Skeletal muscle tissue (tissue), 4 donors: ENCODE results near the gene TIMM17B. TPM values are rescaled to one million over a fixed set of nuclear protein-coding genes. Genes with fewer than 3 reads are reported as not detected.
"Not testable (repeated sequence)": the region's sequence is repeated elsewhere in the genome, so short reads cannot be mapped to it uniquely, and the experiment has no call there.

Experiments used
- H3K27ac ChIP-seq: one replicate; pipeline ENCODE4 v1.7.0; 2013; ENCODE audit warnings: mild to moderate bottlenecking, low read depth, low read length, inconsistent platforms
- H3K27me3 ChIP-seq, 3 donors: one replicate each; pipeline ENCODE4 v1.7.0; 2013; ENCODE audit warnings: low read length in 3 of 3; ENCODE audit not compliant: control insufficient read depth in 3 of 3, insufficient read depth in 3 of 3
- H3K36me3 ChIP-seq, 3 donors: one replicate each; pipeline ENCODE4 v1.7.0; 2013; ENCODE audit warnings: low read length in 3 of 3; ENCODE audit not compliant: control insufficient read depth in 3 of 3, insufficient read depth in 3 of 3
- H3K4me1 ChIP-seq, 3 donors: one replicate each; pipeline ENCODE4 v1.7.0; 2013; ENCODE audit warnings: low read length in 3 of 3, mild to moderate bottlenecking in 3 of 3; ENCODE audit not compliant: control insufficient read depth in 3 of 3, insufficient read depth in 3 of 3
- H3K4me3 ChIP-seq, 3 donors: one replicate each; pipeline ENCODE4 v1.7.0; 2013; ENCODE audit warnings: low read length in 3 of 3
- H3K9ac ChIP-seq, 3 donors: one replicate each; pipeline ENCODE4 v1.7.0; 2013; ENCODE audit warnings: low read length in 3 of 3, mild to moderate bottlenecking in 3 of 3, moderate library complexity in 2 of 3, low read depth in 1 of 3
- H3K9me3 ChIP-seq, 3 donors: one replicate each; pipeline ENCODE4 v1.7.0; 2013; ENCODE audit warnings: low read length in 3 of 3; ENCODE audit not compliant: control insufficient read depth in 3 of 3
- total RNA-seq: library from RNA; depleted of rRNA; stranded (reverse); fragments of >200 nt; gene quantifications from one replicate; pipeline ENCODE4 v1.2.3, GENCODE V29; 2014
- donor health status: Osteomylitis.

TIMM17B gene
- total RNA-seq, 1 donor from 2014 or later: 25.1 TPM

DNA sequence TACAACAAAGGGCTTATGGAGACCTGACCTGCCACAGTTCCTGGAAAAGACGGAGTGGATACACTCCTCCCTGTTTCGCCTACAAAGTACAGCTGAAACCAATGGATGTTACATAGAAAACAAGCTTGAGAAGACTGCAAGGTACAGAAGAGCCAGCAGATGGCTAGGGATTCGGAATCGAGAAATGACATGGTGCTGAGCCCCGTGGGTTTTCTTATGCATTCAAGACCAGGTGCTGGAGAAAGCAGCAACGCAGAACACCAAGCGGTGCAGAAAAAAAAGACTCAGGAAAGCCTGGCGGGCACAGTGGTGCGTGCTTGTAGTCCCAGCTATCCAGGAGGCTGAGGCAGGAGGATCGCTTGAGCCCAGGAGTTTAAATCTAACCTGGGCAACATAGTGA is 13.8 kb downstream of the TIMM17B start:
- no peaks in the 10 kb centered on the region for H3K9me3 ChIP-seq
- H3K4me1 ChIP-seq: no peaks in the 10 kb centered on the region
- H3K27ac ChIP-seq: no peak overlapping the region
- no peaks in the 10 kb centered on the region for H3K27me3 ChIP-seq
- no peak overlapping the region for H3K9ac ChIP-seq
- no peak overlapping the region for H3K4me3 ChIP-seq
- no peaks in the 10 kb centered on the region for H3K36me3 ChIP-seq

DNA sequence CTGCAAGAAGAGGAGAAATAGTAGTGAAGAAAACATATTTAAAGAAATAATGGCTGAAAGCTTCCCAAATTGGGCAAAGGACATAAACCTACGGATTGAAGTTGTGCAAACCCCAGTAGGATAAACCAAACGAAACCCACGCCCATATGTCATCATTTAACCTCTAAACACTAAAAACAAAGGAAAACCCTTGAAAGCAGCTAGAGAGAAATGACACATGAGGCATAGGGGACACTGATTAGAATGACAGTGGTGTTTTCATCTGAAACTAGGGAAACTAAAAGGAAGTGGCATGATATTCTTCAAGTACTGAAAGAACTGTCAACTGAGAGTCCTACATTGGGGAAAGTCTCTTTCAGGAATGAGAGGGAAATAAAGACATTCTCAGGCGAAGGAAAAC is 20.6 kb downstream of the TIMM17B start:
- H3K9ac ChIP-seq, H3K9me3 ChIP-seq, H3K4me1 ChIP-seq, H3K27me3 ChIP-seq, H3K4me3 ChIP-seq, H3K27ac ChIP-seq, H3K36me3 ChIP-seq: not testable (repeated sequence)

DNA sequence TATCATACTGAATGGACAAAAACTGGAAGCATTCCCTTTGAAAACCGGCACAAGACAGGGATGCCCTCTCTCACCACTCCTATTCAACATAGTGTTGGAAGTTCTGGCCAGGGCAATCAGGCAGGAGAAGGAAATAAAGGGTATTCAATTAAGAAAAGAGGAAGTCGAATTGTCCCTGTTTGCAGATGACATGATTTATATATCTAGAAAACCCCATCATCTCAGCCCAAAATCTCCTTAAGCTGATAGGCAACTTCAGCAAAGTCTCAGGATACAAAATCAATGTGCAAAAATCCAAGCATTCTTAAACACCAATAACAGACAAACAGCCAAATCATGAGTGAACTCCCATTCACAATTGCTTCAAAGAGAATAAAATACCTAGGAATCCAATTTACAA is 25.6 kb downstream of the TIMM17B start:
- H3K27ac ChIP-seq, H3K9me3 ChIP-seq, H3K27me3 ChIP-seq, H3K4me3 ChIP-seq, H3K36me3 ChIP-seq, H3K9ac ChIP-seq, H3K4me1 ChIP-seq: not testable (repeated sequence)

DNA sequence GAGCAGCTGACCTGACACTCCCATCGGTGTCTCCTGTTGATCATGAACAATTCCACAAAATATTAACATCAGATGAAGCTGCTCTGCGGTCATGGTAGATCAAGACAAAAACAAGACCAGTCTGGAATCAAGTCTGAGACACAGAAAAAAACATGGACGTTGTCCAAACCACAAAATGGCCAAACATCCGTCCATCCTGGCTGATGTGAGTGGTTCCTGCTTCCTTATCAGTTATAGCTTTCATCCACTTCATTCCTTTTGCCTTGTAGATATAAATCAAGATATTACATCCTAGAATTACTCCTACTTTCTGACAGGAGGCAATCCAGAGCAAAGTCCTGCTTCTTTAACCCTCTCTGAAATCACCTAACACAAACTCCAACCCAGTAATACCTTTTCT is 33.4 kb downstream of the TIMM17B start:
- Histone ChIP-seq H3K36me3 (no peaks in the 10 kb centered on the region), H3K4me1 (no peaks in the 10 kb centered on the region), H3K9me3 (no peaks in the 10 kb centered on the region), H3K9ac (no peak overlapping the region), H3K27me3 (no peaks in the 10 kb centered on the region), H3K27ac (no peak overlapping the region), H3K4me3 (no peak overlapping the region)

DNA sequence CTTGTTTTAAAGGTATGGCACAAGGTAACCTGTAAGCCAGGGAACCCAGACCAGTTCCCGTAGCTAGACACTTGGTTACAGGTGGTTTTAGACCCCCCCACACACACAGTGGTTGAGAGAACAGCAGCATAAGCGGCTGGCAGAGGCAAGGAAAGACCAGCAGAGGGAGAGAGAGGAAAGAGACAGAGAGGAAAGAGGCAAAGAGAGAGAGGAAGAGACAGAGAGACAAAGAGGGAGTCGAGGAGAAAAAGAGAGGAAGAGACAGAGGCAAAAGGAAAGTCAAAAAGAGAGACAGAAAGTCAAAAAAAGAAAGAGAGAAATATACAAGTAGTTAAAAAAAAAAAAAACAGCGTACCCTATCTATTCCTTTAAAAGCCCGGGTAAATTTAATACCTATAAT is 42.7 kb downstream of the TIMM17B start:
- Histone ChIP-seq H3K9me3 (no peaks in the 10 kb centered on the region), H3K27me3 (no peaks in the 10 kb centered on the region), H3K36me3 (no peaks in the 10 kb centered on the region), H3K4me3 (no peak overlapping the region), H3K9ac (no peak overlapping the region), H3K27ac (no peak overlapping the region), H3K4me1 (no peaks in the 10 kb centered on the region)

DNA sequence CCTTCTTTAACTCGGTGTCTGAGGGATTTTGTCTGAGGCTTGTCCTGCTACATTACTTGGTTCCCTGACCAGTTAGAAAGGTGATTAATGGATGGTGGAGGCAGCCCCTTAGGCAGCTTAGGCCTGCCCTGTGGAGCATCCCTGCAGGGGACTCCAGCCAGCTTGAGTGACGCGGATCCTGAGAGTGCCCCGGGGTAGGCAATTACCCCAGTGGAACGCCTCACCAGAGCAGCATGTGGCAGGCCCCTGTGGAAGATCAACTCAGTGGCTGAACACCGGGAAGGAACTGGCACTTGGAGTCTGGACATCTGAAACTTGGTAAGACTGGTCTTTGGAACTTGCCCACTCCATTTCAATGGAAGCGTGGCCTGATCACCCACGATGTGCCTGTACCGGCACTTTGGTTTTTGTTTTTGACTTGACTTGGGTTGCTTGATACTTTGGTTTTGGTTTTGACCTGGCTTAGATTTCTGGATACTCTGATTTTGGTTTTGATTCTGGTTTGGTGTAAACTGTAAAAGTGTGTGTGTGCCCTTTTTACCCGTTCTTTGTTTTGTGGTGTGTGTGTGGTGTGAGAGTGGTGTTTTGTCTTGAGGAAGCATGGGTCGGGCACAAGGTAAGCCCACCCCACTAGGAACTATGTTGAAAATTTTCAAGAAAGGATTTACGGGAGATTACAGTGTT is 43.3 kb downstream of the TIMM17B start:
- not testable (repeated sequence) for H3K36me3 ChIP-seq, H3K27me3 ChIP-seq, H3K4me3 ChIP-seq, H3K27ac ChIP-seq, H3K4me1 ChIP-seq, H3K9ac ChIP-seq, H3K9me3 ChIP-seq

DNA sequence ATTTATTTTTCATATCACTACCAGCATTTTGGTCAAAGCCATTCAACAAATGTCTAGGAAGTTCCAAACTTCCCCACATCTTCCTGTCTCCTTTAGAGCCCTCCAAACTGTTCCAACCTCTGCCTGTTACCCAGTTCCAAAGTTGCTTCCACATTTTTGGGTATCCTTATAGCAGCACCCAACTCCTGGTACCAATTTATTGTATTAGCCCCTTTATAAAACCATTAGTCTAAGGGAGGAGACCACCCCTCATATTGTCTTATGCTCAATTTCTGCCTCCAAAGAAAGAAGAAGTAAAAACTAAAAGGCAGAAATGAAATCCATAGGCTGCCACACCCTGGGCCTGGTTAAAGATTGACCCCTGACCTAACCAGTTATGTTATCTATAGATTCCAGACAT is 44.1 kb downstream of the TIMM17B start:
- H3K4me3 ChIP-seq: not testable (repeated sequence)

DNA sequence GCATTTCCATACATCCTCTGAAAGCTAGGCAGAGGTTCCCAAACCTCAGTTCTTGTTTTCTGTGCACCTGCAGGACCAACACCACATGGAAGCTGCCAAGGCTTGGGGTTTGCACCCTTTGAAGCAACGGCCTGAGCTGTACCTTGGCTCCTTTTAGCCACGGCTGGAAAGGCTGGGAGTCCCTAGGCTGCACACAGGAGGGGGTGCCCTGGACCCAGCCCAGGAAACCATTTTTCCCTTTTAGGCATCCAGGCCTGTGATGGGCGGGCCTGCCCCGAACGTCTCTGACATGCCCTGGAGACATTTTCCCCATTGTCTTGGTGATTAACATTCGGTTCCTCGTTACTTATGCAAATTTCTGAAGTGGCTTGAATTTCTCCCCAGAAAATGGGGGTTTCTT is 44.7 kb downstream of the TIMM17B start:
- Histone ChIP-seq H3K36me3 (no peaks in the 10 kb centered on the region), H3K27me3 (no peaks in the 10 kb centered on the region), H3K27ac (no peak overlapping the region), H3K4me3 (no peak overlapping the region), H3K4me1 (no peaks in the 10 kb centered on the region), H3K9me3 (no peaks in the 10 kb centered on the region), H3K9ac (no peak overlapping the region)

More for the DNA sequence above, 44.1 kb downstream of the TIMM17B start:
- not testable (repeated sequence) for H3K36me3 ChIP-seq, H3K4me1 ChIP-seq, H3K27me3 ChIP-seq, H3K9ac ChIP-seq, H3K27ac ChIP-seq, H3K9me3 ChIP-seq

DNA sequence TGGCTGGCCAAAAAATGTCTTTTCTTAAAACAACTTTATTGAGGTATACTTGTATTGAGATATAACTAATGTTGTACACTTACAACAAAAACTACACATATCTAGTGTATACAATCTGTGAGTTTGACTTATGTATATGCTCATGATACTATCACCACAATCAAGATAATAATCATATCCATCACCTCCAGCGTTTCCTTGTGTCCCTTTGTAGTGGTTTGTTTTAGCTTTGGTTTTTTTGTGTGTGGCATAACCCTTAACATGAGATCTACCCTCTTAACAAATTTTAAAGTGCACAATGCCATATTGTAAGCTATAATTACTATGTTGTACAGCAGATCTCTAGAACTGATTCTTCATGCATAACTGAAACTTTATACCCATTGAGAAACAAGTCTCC is 48.7 kb downstream of the TIMM17B start:
- Histone ChIP-seq H3K9ac (no peak overlapping the region), H3K27me3 (no peaks in the 10 kb centered on the region), H3K27ac (no peak overlapping the region)

More for the DNA sequence above, 48.7 kb downstream of the TIMM17B start:
- H3K4me1 ChIP-seq: no peaks in the 10 kb centered on the region
- H3K9me3 ChIP-seq: no peaks in the 10 kb centered on the region
- H3K4me3 ChIP-seq: no peak overlapping the region
- no peaks in the 10 kb centered on the region for H3K36me3 ChIP-seq
